ENCODE results near the gene MBNL2.

DNA sequence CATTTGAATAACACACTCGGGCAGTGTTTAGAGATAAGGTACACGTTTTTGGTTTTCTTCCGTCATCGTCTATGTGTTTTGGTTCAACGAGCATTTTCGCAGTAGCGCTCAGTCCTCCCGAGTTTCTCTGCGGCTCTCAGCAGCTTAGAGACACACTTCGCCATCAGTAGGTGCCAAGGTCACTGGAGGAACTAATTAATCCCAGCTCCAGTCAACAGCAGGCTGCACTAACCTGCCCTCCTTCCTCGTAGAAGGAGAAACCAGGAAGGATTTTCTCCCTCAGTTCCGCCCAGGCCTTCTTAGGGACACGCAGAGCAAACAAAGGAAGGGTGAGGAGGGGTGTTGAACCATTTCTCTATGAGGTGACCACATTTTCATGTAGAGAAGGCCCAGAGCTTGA lies 12.6 kb downstream of the MBNL2 start:
- TF ChIP-seq CTCF (IDR thresholded peaks at IDR 0.05; ENCODE audit: low read depth, low read length, poor library complexity, severe bottlenecking) (no peak), EZH2phosphoT487 (IDR thresholded peaks at IDR 0.05; ENCODE audit: borderline replicate concordance, low read length) (no peak)

Measured in DOHH2 (cell line).